Colonic mucosa (tissue), 4 donors: ENCODE measurements around the gene RRAD. TPM values are rescaled to one million over a fixed set of nuclear protein-coding genes. Genes with fewer than 3 reads are reported as not detected.

Experiments
- DNase-seq: peaks from one replicate; pipeline ENCODE4 v3.0.0-alpha.2; 2020
- H3K27ac ChIP-seq: fragments of 200-600 bp; one replicate; pipeline ENCODE4 v1.8.0; 2021
- H3K27me3 ChIP-seq: fragments of 200-600 bp; one replicate; pipeline ENCODE4 v1.8.0; 2021
- H3K36me3 ChIP-seq: fragments of 200-600 bp; one replicate; pipeline ENCODE4 v1.8.0; 2021
- H3K4me1 ChIP-seq: fragments of 200-600 bp; one replicate; pipeline ENCODE4 v1.8.0; 2021; ENCODE audit warnings: mild to moderate bottlenecking
- H3K4me3 ChIP-seq: fragments of 200-600 bp; one replicate; pipeline ENCODE4 v1.8.0; 2021
- H3K9ac ChIP-seq, 2 donors: one replicate each; pipeline ENCODE4 v1.7.0; 2013; ENCODE audit warnings: control low read depth in 2 of 2, low read depth in 2 of 2, low read length in 2 of 2
- H3K9me3 ChIP-seq: fragments of 200-600 bp; one replicate; pipeline ENCODE4 v1.8.0; 2021
- intact Hi-C: fragments of 100-400 bp; cut with DNase I; formaldehyde crosslinking; loops from one replicate; pipeline ENCODE4 v1.14.1; 2022
- total RNA-seq, 2 donors: library from RNA; stranded (reverse); fragmentation: NEBNext Ultra II Directional in 1 of 2; extraction: Animal tissue kit (Norgen Biotek cat#: 25700) in 1 of 2; gene quantifications; one replicate each; pipeline ENCODE4 v1.2.1, GENCODE V29; 2021
- TF ChIP-seq, protein P1 (sequence below): fragments of 200-600 bp; IDR thresholded peaks from one replicate; pipeline ENCODE4 v1.8.0; 2022; ENCODE audit warnings: antibody characterized with exemption, mild to moderate bottlenecking
- donor health status: healthy.
- donor health status: DM: no; HTN: no; CAD: no.
- donor health status: DM: no; HTN: no; CAD: no.

Gene RRAD
- total RNA-seq, 2 donors from 2014 or later: 1.4 to 4.0 TPM

- Histone ChIP-seq H3K4me1 (peaks cover 4% of the 10 kb centered on the region), H3K9ac (no peak overlapping the region), H3K36me3 (no peaks in the 10 kb centered on the region), H3K27me3 (no peaks in the 10 kb centered on the region), H3K4me3 (no peak overlapping the region), H3K9me3 (no peaks in the 10 kb centered on the region), H3K27ac (peak overlapping the region; percentile 53)
- intact Hi-C loops: no loop called here
- DNase-seq: no peak
- TF ChIP-seq, protein P1, sequence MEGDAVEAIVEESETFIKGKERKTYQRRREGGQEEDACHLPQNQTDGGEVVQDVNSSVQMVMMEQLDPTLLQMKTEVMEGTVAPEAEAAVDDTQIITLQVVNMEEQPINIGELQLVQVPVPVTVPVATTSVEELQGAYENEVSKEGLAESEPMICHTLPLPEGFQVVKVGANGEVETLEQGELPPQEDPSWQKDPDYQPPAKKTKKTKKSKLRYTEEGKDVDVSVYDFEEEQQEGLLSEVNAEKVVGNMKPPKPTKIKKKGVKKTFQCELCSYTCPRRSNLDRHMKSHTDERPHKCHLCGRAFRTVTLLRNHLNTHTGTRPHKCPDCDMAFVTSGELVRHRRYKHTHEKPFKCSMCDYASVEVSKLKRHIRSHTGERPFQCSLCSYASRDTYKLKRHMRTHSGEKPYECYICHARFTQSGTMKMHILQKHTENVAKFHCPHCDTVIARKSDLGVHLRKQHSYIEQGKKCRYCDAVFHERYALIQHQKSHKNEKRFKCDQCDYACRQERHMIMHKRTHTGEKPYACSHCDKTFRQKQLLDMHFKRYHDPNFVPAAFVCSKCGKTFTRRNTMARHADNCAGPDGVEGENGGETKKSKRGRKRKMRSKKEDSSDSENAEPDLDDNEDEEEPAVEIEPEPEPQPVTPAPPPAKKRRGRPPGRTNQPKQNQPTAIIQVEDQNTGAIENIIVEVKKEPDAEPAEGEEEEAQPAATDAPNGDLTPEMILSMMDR: no peak
Observed at GRCh38 chr16:66878067-66878466, 47.3 kb downstream of the RRAD start.

GRCh38 chr16:66874079-66874775 is 51.1 kb downstream of the RRAD start:
- H3K4me1 ChIP-seq: peaks cover 5% of the 10 kb centered on the region
- no peaks in the 10 kb centered on the region for H3K36me3 ChIP-seq
- DNase-seq: no peak
- no peaks in the 10 kb centered on the region for H3K27me3 ChIP-seq
- no peak overlapping the region for H3K27ac ChIP-seq
- intact Hi-C loops: no loop called here
- peak overlapping the region in 1 of 2 donors; percentile 19 for H3K9ac ChIP-seq
- H3K9me3 ChIP-seq: no peaks in the 10 kb centered on the region
- TF ChIP-seq, protein P1: no peak
- no peak overlapping the region for H3K4me3 ChIP-seq

GRCh38 chr16:66873685-66874055 is 51.7 kb downstream of the RRAD start:
- peak; percentile 50 for DNase-seq
- Histone ChIP-seq H3K4me1 (peaks cover 5% of the 10 kb centered on the region), H3K9ac (peak overlapping the region; percentile 45 to 75), H3K4me3 (no peak overlapping the region), H3K36me3 (no peaks in the 10 kb centered on the region), H3K9me3 (no peaks in the 10 kb centered on the region), H3K27ac (peak overlapping the region; percentile 81), H3K27me3 (no peaks in the 10 kb centered on the region)
- intact Hi-C loops: no loop called here
- TF ChIP-seq, protein P1: no peak

GRCh38 chr16:66872943-66873684 is 52.2 kb downstream of the RRAD start:
- TF ChIP-seq, protein P1: peak; percentile 91
- Histone ChIP-seq H3K4me3 (peak overlapping the region; percentile 32), H3K9me3 (no peaks in the 10 kb centered on the region), H3K27me3 (no peaks in the 10 kb centered on the region), H3K27ac (peak overlapping the region; percentile 81), H3K36me3 (no peaks in the 10 kb centered on the region), H3K4me1 (peaks cover 5% of the 10 kb centered on the region), H3K9ac (peak overlapping the region; percentile 68 to 75)
- intact Hi-C loops: no loop called here
- DNase-seq: peak; percentile 94

DNA sequence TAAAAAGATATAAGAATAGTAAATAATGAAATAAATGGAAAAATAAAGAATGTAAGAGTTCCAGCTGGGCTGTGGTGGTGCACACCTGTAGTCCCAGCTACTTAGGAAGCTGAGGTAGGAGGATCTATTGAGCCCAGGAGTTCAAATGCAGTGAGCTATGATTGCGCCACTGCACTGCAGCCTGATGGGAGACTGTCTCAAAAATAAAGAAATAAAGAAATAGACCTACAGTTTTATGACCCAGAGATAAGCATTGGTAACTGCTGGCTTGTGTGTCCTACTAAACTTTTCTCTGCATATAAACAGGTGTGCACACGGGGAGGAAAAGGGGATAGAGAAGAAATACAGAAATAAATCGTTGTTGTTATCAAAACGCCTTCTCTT is 52.8 kb downstream of the RRAD start:
- no peaks in the 10 kb centered on the region for H3K9me3 ChIP-seq
- H3K27ac ChIP-seq: peak overlapping the region; percentile 81
- intact Hi-C loops: no loop called here
- peak overlapping the region; percentile 68 to 75 for H3K9ac ChIP-seq
- TF ChIP-seq, protein P1: no peak
- H3K27me3 ChIP-seq: no peaks in the 10 kb centered on the region
- H3K4me3 ChIP-seq: peak overlapping the region; percentile 32
- H3K4me1 ChIP-seq: peaks cover 5% of the 10 kb centered on the region
- H3K36me3 ChIP-seq: no peaks in the 10 kb centered on the region
- DNase-seq: peak; percentile 42
